ENCODE measurements around the gene KCTD19.
"Not testable (repeated sequence)": the region's sequence is repeated elsewhere in the genome, so short reads cannot be mapped to it uniquely, and the experiment has no call there.

GRCh38 chr16:67352463-67352862, 25.9 kb upstream of the KCTD19 start:
- not testable (repeated sequence) for TF ChIP-seq CREB1 (CRISPR knock-in tag; IDR thresholded peaks at IDR 0.05); CTCF (IDR thresholded peaks at IDR 0.05); ATF6 (CRISPR knock-in tag; IDR thresholded peaks at IDR 0.05); ZSCAN18 (CRISPR knock-in tag; IDR thresholded peaks at IDR 0.05); TEAD4 (CRISPR knock-in tag; IDR thresholded peaks at IDR 0.05); ESRRA (CRISPR knock-in tag; IDR thresholded peaks at IDR 0.05; ENCODE audit: borderline replicate concordance); CREM (CRISPR knock-in tag; IDR thresholded peaks at IDR 0.05); ELF4 (CRISPR knock-in tag; IDR thresholded peaks at IDR 0.05; ENCODE audit: low read depth)
- TF ChIP-seq, protein P1, sequence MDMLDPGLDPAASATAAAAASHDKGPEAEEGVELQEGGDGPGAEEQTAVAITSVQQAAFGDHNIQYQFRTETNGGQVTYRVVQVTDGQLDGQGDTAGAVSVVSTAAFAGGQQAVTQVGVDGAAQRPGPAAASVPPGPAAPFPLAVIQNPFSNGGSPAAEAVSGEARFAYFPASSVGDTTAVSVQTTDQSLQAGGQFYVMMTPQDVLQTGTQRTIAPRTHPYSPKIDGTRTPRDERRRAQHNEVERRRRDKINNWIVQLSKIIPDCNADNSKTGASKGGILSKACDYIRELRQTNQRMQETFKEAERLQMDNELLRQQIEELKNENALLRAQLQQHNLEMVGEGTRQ (CRISPR knock-in tag; IDR thresholded peaks at IDR 0.05) = not testable (repeated sequence)
- TF ChIP-seq, protein P2, sequence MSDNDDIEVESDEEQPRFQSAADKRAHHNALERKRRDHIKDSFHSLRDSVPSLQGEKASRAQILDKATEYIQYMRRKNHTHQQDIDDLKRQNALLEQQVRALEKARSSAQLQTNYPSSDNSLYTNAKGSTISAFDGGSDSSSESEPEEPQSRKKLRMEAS (CRISPR knock-in tag; IDR thresholded peaks at IDR 0.05) = not testable (repeated sequence)
- TF ChIP-seq, protein P3, sequence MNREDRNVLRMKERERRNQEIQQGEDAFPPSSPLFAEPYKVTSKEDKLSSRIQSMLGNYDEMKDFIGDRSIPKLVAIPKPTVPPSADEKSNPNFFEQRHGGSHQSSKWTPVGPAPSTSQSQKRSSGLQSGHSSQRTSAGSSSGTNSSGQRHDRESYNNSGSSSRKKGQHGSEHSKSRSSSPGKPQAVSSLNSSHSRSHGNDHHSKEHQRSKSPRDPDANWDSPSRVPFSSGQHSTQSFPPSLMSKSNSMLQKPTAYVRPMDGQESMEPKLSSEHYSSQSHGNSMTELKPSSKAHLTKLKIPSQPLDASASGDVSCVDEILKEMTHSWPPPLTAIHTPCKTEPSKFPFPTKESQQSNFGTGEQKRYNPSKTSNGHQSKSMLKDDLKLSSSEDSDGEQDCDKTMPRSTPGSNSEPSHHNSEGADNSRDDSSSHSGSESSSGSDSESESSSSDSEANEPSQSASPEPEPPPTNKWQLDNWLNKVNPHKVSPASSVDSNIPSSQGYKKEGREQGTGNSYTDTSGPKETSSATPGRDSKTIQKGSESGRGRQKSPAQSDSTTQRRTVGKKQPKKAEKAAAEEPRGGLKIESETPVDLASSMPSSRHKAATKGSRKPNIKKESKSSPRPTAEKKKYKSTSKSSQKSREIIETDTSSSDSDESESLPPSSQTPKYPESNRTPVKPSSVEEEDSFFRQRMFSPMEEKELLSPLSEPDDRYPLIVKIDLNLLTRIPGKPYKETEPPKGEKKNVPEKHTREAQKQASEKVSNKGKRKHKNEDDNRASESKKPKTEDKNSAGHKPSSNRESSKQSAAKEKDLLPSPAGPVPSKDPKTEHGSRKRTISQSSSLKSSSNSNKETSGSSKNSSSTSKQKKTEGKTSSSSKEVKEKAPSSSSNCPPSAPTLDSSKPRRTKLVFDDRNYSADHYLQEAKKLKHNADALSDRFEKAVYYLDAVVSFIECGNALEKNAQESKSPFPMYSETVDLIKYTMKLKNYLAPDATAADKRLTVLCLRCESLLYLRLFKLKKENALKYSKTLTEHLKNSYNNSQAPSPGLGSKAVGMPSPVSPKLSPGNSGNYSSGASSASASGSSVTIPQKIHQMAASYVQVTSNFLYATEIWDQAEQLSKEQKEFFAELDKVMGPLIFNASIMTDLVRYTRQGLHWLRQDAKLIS (CRISPR knock-in tag; IDR thresholded peaks at IDR 0.05; ENCODE audit: borderline replicate concordance) = not testable (repeated sequence)

Measured in WTC11 (cell line).